ENCODE data around the gene RAP1GAP2. TPM values are rescaled to one million over a fixed set of nuclear protein-coding genes. Genes with fewer than 3 reads are reported as not detected.

RAP1GAP2 gene
- total RNA-seq, 1 donor: 2.9 TPM

GRCh38 chr17:3032258-3033247 lies 236.3 kb downstream of the RAP1GAP2 start:
- Histone ChIP-seq H3K4me1 (ENCODE audit: insufficient read depth, low read length) (peaks cover 5% of the 10 kb centered on the region), H3K9me3 (ENCODE audit: low read depth, low read length) (no peaks in the 10 kb centered on the region), H3K27me3 (ENCODE audit: insufficient read depth, low read length) (no peaks in the 10 kb centered on the region), H3K4me2 (ENCODE audit: insufficient read depth, low read length) (no peak overlapping the region), H2AFZ (ENCODE audit: low read length) (no peak overlapping the region), H3K79me2 (ENCODE audit: insufficient read depth, low read length) (no peaks in the 10 kb centered on the region), H3K27ac (ENCODE audit: low read depth, low read length) (no peak overlapping the region), H3K4me3 (ENCODE audit: insufficient read depth, low read length) (no peak overlapping the region), H3K36me3 (ENCODE audit: insufficient read depth, low read length) (no peaks in the 10 kb centered on the region), H4K20me1 (ENCODE audit: insufficient read depth, low read length) (no peaks in the 10 kb centered on the region)
- TF ChIP-seq, protein P1, sequence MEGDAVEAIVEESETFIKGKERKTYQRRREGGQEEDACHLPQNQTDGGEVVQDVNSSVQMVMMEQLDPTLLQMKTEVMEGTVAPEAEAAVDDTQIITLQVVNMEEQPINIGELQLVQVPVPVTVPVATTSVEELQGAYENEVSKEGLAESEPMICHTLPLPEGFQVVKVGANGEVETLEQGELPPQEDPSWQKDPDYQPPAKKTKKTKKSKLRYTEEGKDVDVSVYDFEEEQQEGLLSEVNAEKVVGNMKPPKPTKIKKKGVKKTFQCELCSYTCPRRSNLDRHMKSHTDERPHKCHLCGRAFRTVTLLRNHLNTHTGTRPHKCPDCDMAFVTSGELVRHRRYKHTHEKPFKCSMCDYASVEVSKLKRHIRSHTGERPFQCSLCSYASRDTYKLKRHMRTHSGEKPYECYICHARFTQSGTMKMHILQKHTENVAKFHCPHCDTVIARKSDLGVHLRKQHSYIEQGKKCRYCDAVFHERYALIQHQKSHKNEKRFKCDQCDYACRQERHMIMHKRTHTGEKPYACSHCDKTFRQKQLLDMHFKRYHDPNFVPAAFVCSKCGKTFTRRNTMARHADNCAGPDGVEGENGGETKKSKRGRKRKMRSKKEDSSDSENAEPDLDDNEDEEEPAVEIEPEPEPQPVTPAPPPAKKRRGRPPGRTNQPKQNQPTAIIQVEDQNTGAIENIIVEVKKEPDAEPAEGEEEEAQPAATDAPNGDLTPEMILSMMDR (IDR thresholded peaks at IDR 0.05; ENCODE audit: extremely low read depth, low read depth, low read length): no peak
- DNase-seq (ENCODE audit: insufficient read length, low spot score, missing footprints): no peak

DNA sequence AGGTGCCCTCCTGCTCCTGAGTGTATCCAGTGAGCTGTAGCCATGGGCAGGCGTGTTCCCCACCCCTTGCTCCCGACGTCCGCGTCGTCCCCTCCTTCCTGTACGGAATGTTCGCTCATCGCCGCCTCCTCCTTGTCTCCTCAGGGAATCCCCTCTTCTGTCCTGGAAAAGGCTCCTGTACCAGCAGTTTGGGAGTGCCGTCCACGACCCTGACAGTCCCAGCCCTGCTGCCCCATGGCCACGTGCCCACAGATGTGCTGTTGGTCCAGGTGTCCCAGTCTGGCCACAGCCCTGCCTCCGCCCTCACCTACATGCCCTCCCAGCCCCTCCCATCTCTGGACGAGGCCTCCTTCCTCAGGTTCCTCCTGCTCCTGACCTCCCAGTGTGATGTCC lies 237.0 kb downstream of the RAP1GAP2 start:
- H3K27ac ChIP-seq (ENCODE audit: low read depth, low read length): no peak overlapping the region
- H3K4me1 ChIP-seq (ENCODE audit: insufficient read depth, low read length): peaks cover 5% of the 10 kb centered on the region
- no peaks in the 10 kb centered on the region for H3K27me3 ChIP-seq (ENCODE audit: insufficient read depth, low read length)
- TF ChIP-seq, protein P1 (IDR thresholded peaks at IDR 0.05; ENCODE audit: extremely low read depth, low read depth, low read length): no peak
- no peak for DNase-seq (ENCODE audit: insufficient read length, low spot score, missing footprints)
- H2AFZ ChIP-seq (ENCODE audit: low read length): no peak overlapping the region
- H3K9me3 ChIP-seq (ENCODE audit: low read depth, low read length): no peaks in the 10 kb centered on the region
- H3K4me3 ChIP-seq (ENCODE audit: insufficient read depth, low read length): no peak overlapping the region
- no peaks in the 10 kb centered on the region for H4K20me1 ChIP-seq (ENCODE audit: insufficient read depth, low read length)
- H3K79me2 ChIP-seq (ENCODE audit: insufficient read depth, low read length): no peaks in the 10 kb centered on the region
- H3K4me2 ChIP-seq (ENCODE audit: insufficient read depth, low read length): no peak overlapping the region
- no peaks in the 10 kb centered on the region for H3K36me3 ChIP-seq (ENCODE audit: insufficient read depth, low read length)

- Histone ChIP-seq H4K20me1 (ENCODE audit: insufficient read depth, low read length) (no peaks in the 10 kb centered on the region), H3K4me3 (ENCODE audit: insufficient read depth, low read length) (no peak overlapping the region)
Measured at GRCh38 chr17:3033741-3034577, 237.7 kb downstream of the RAP1GAP2 start.

More at GRCh38 chr17:3033741-3034577, 237.7 kb downstream of the RAP1GAP2 start:
- Histone ChIP-seq H3K9me3 (ENCODE audit: low read depth, low read length) (no peaks in the 10 kb centered on the region), H3K4me2 (ENCODE audit: insufficient read depth, low read length) (no peak overlapping the region), H3K27ac (ENCODE audit: low read depth, low read length) (no peak overlapping the region), H2AFZ (ENCODE audit: low read length) (no peak overlapping the region), H3K36me3 (ENCODE audit: insufficient read depth, low read length) (no peaks in the 10 kb centered on the region), H3K79me2 (ENCODE audit: insufficient read depth, low read length) (no peaks in the 10 kb centered on the region), H3K27me3 (ENCODE audit: insufficient read depth, low read length) (no peaks in the 10 kb centered on the region), H3K4me1 (ENCODE audit: insufficient read depth, low read length) (peaks cover 5% of the 10 kb centered on the region)
- DNase-seq (ENCODE audit: insufficient read length, low spot score, missing footprints): no peak
- TF ChIP-seq, protein P1 (IDR thresholded peaks at IDR 0.05; ENCODE audit: extremely low read depth, low read depth, low read length): no peak
